Measurements from ENCODE around the gene UBA1.

UBA1 gene

GRCh38 chrX:47226071-47226470 is 32.4 kb downstream of the UBA1 start:
- DNase-seq (ENCODE audit: extremely low spot score, insufficient read length, low read depth) (no peak), FAIRE-seq (no peak)

DNA sequence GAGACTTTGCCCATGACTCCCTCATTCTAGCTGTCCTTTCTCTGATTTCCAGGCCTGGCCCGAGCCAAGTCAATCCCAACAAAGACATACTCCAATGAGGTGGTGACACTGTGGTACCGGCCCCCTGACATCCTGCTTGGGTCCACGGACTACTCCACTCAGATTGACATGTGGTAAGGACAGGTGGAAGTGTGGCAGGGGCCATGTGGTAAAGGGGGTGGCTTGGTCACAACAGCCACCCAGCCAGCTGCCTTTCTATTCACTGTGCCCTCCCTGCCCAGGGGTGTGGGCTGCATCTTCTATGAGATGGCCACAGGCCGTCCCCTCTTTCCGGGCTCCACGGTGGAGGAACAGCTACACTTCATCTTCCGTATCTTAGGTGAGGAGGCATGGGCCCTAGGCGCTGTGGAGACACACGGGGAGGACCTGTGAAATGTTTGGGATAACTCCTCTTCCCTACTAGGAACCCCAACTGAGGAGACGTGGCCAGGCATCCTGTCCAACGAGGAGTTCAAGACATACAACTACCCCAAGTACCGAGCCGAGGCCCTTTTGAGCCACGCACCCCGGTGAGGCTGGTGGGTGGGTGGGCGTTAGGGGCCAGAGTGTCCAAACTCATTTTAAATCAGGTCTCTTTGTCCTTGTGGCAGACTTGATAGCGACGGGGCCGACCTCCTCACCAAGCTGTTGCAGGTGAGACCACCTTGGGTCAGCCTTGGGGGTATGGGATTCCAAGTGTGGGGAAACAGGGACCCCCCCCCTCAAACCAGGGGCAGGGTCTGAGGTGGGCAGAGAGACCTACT is 33.1 kb downstream of the UBA1 start:
- no peak for FAIRE-seq
- DNase-seq (ENCODE audit: extremely low spot score, insufficient read length, low read depth), result no peak

- no peak for DNase-seq (ENCODE audit: extremely low spot score, insufficient read length, low read depth)
- no peak for FAIRE-seq
Observed at GRCh38 chrX:47227334-47227583, 33.6 kb downstream of the UBA1 start.

- DNase-seq (ENCODE audit: extremely low spot score, insufficient read length, low read depth) (no peak), FAIRE-seq (no peak)
Observed at GRCh38 chrX:47228550-47229270, 35.1 kb downstream of the UBA1 start.

GRCh38 chrX:47229427-47229826 is 35.8 kb downstream of the UBA1 start:
- FAIRE-seq (no peak), DNase-seq (ENCODE audit: extremely low spot score, insufficient read length, low read depth) (no peak)

DNA sequence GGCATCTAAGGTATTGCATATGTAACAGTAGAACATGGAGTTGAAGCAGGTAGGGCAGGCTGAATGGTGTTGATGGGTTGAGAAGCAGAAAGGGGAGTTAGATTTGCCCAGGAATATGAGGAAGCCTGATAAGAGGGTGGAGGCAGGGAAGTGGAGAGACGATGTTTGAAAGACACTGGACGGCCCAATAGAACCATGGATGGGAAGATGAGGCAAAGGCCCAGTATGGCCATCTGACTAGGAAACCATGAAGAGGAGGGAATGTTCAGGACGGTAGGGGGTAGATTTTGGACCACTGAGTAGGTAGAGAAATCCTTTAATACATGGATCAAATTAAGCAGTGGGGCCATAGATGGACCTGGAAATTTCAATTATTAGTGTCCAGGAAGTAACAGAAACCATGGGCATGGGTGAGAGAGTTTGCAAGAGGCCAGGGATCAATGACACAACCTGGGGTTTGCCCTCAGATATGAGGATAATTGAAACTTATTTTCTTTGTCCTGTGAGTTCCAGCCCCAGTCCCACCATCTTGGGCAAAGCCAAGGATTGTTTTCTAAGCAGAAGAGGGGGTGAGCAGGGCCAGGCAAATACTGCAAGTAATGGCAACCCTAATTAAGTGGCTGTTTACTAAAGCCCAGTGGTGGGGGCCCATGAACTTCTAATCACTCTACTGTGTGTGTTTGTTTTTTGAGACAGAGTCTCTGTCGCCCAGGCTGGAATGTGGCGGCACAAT is 36.7 kb downstream of the UBA1 start:
- DNase-seq (ENCODE audit: extremely low spot score, insufficient read length, low read depth) (no peak), FAIRE-seq (no peak)

- DNase-seq (ENCODE audit: extremely low spot score, insufficient read length, low read depth) (no peak), FAIRE-seq (no peak)
Observed at GRCh38 chrX:47231167-47231566, 37.5 kb downstream of the UBA1 start.

DNA sequence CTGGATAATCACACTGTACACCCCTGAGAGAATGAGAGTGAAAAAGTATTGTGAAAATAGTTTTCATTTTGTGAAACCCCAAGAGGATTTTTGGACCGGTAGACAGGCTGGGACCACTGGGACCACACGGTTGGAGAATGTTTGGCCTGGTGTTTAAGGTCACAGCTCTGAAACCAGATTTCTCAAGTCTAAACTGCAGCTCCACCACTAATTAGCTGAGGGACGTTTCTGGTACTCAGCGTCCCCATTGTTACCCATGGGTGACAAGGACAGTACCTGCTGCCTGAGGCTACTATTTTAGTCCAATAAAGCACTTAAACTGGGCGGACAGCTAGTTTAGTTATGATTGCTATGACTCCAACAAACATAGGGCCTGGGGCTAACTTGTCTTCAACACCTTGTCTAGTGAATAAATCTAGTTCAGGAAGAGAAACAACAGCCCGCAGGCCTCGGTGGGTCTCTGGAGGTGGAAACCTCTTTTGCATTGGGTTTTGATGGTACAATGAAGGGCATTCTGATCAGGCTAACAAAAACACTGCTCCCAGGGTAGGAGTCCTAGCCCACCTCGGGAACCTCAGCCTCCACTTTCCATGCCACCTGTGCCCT is 38.7 kb downstream of the UBA1 start:
- no peak for DNase-seq (ENCODE audit: extremely low spot score, insufficient read length, low read depth)
- FAIRE-seq, result no peak

DNA sequence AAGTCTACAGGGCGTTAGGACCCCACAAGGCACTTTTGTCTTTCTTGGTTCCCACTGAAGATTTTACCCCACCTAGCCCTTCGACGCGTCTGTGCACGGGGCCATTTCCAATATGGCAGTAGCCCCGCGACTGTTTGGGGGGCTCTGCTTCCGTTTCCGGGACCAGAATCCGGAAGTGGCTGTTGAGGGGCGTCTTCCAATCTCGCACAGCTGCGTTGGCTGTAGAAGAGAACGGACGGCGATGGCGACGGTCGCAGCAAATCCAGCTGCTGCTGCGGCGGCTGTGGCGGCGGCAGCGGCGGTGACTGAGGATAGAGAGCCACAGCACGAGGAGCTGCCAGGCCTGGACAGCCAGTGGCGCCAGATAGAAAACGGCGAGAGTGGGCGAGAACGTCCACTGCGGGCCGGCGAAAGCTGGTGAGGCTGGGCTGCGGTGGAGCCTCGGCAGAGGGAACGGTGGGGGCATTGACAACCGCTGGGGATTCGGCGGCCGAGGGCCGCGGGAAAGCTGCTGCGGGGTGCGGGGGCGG is 39.2 kb downstream of the UBA1 start, which contains the start of gene USP11:
USP11 (plus strand) TSS at position 207 of the 530 bp plus-strand sequence; CDS start at position 242, 35 bp downstream.
- FAIRE-seq (peak; percentile 78), DNase-seq (ENCODE audit: extremely low spot score, insufficient read length, low read depth) (no peak)

DNA sequence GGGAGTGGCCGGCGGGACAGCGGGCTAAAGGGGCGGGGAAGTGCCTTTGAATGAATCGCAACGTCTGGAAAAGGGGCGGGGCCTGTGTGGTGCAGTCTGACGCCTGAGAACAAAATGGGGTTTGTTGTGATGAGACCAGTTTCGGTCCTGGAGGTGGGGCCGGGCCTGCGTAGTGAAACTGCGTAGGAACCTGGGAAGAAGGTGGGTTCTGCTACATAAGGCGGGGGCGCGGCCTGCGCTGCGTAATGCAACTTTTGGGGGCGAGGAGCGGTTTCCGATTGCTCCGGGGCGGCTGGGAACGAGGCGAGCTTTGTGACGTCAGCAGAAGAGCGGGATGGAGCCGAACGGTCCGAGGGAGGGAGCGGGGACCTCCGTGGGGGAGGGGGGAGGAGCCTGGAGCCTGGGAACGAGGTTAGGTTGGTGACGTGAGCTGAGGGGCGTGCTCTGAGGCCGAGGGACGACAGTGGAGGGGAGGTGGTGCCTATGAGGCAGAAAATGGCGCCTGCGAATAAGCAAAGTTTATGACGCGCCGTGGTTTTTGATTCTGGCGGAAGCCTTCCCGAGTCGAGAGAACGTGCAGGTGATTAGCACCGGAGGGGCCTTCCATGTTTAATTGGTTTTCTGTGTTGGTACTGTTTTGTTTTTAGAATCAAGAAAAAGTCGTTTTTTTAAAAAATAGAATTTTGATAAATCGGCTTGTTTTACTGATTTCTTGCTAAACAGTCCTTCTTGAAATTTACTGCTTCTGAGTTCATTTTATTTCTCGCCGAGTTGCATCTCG is 39.9 kb downstream of the UBA1 start:
- peak; percentile 73 for DNase-seq (ENCODE audit: extremely low spot score, insufficient read length, low read depth)
- FAIRE-seq, result peak; percentile 99

GRCh38 chrX:47234583-47234982 is 41.0 kb downstream of the UBA1 start:
- no peak for FAIRE-seq
- DNase-seq (ENCODE audit: extremely low spot score, insufficient read length, low read depth), result no peak

DNA sequence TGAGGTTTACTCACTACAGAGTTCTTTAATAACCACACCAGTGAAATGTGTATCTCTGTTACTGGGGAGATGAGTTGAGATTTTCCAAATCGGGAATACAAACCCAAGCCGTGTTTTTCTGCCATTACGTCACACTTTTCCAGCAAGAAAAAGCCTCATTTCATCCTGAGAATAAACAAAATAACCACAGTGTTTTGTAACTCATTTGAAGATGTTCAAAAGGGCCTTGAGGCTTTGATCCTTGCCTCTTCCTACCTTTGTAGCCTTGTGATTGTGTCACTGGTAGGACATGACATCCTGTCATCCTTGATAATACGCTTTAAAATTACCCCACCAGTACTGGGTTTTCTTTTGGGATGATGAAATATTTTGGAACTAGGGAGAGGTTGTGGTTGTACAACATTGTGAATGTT is 42.1 kb downstream of the UBA1 start:
- FAIRE-seq (no peak), DNase-seq (ENCODE audit: extremely low spot score, insufficient read length, low read depth) (no peak)

GRCh38 chrX:47239199-47239598 is 45.6 kb downstream of the UBA1 start:
- DNase-seq (ENCODE audit: extremely low spot score, insufficient read length, low read depth) (no peak), FAIRE-seq (no peak)

DNA sequence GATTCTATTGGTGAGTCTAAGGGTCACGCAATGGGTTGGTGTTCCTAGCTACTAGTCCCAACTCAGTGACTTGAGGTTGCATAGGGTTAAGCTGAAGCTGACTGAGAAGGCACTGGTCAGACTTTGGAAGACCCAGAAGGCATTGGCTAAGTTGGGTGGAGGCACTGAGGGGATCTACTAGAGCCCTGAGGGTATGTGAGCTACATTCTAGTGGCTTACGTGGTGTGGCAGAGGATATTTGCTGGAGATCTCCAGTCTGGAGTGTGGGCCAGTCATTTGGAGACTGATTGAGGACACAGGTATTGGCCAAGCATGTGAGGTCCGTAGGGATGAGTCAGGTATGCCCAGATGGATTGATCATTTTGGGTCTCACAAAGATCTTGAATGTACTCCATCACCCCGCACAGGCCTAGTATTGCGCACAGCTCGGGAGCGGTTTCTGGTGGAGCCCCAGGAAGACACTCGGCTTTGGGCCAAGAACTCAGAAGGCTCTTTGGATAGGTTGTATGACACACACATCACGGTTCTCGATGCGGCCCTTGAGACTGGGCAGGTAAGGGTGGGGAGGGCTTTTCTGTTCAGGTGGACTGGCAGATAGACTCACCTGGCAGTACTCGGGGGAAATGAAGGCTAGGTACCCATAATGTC is 46.4 kb downstream of the UBA1 start:
- no peak for FAIRE-seq
- DNase-seq (ENCODE audit: extremely low spot score, insufficient read length, low read depth), result no peak

DNA sequence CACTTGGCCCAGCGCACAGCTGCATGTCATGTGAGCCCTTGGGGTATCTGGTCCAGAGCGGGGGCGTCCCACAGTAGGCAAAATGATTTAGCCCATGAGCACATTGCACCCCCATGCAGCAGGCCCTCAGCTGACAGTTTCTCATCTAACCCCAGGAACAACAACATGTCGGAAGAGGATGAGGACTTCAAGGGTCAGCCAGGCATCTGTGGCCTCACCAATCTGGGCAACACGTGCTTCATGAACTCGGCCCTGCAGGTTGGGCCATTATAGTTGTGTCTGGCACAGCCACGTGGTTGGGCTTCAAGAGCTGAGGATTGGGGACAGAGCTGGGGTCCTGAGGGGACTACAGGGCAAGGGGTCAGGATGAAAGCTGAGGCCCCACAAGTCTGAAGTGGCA is 47.0 kb downstream of the UBA1 start:
- DNase-seq (ENCODE audit: extremely low spot score, insufficient read length, low read depth) (no peak), FAIRE-seq (no peak)

- FAIRE-seq (no peak), DNase-seq (ENCODE audit: extremely low spot score, insufficient read length, low read depth) (no peak)
Observed at GRCh38 chrX:47241201-47242011, 47.8 kb downstream of the UBA1 start.

DNA sequence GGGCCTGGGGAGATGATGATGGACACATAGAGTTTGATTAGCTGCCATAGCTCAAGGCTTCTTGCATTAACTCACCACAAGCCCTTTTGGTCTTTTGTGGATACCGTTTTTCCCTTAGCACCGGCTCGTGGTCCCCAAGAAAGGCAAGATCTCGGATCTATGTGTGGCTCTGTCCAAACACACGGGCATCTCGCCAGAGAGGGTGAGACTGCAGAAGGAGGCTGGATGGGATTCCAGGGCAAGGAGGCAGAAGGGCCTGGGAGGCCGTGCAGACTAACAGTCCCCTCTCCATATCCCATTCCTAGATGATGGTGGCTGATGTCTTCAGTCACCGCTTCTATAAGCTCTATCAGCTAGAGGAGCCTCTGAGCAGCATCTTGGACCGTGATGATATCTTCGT is 48.7 kb downstream of the UBA1 start:
- DNase-seq (ENCODE audit: extremely low spot score, insufficient read length, low read depth) (no peak), FAIRE-seq (no peak)

GRCh38 chrX:47243351-47243750 is 49.7 kb downstream of the UBA1 start:
- no peak for DNase-seq (ENCODE audit: extremely low spot score, insufficient read length, low read depth)
- FAIRE-seq, result no peak
